ENCODE measurements around the gene VCPKMT.

DNA sequence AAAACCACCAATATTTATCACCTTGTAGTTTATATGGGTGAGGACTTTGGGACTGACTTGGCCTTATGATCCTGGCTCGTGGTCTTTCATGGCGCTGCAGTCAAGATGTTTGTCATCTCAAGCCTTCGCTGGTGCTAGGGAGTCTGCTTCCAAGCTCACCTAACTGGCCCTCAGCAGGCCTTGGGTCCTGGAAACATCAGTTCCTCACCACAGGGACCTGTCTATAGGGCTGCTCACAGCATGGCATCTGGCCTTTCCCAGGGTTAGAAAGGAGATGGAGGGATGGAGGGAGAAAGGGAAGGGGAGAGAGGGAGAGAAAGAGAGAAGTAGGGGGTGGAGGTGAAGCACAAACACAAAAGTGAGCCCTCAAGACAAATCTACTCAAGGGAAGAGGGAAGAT is 31.7 kb downstream of the VCPKMT start:
- TF ChIP-seq, protein P1, sequence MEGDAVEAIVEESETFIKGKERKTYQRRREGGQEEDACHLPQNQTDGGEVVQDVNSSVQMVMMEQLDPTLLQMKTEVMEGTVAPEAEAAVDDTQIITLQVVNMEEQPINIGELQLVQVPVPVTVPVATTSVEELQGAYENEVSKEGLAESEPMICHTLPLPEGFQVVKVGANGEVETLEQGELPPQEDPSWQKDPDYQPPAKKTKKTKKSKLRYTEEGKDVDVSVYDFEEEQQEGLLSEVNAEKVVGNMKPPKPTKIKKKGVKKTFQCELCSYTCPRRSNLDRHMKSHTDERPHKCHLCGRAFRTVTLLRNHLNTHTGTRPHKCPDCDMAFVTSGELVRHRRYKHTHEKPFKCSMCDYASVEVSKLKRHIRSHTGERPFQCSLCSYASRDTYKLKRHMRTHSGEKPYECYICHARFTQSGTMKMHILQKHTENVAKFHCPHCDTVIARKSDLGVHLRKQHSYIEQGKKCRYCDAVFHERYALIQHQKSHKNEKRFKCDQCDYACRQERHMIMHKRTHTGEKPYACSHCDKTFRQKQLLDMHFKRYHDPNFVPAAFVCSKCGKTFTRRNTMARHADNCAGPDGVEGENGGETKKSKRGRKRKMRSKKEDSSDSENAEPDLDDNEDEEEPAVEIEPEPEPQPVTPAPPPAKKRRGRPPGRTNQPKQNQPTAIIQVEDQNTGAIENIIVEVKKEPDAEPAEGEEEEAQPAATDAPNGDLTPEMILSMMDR (IDR thresholded peaks at IDR 0.05; ENCODE audit: low read depth, low read length, poor library complexity, severe bottlenecking): no peak
- TF ChIP-seq EZH2phosphoT487 (IDR thresholded peaks at IDR 0.05; ENCODE audit: borderline replicate concordance, low read length): no peak

All from DOHH2 (cell line).